WERI-Rb-1 (cell line): ENCODE results near the gene CD52.

Experiments used
- DNase-seq: peaks from one replicate; pipeline ENCODE4 v3.0.0-alpha.2; 2020
- H3K27ac ChIP-seq: fragments of 250-450 bp; sonication (Bioruptor Pico); 2 replicates; pipeline ENCODE4 v1.5.1; 2020; ENCODE audit warnings: mild to moderate bottlenecking, moderate library complexity
- H3K27me3 ChIP-seq: fragments of 250-450 bp; sonication (Bioruptor Pico); 2 replicates; pipeline ENCODE4 v1.5.1; 2021; ENCODE audit warnings: mild to moderate bottlenecking, low read depth, moderate library complexity; ENCODE audit not compliant: insufficient read depth, severe bottlenecking
- H3K36me3 ChIP-seq: fragments of 250-450 bp; sonication (Bioruptor Pico); 2 replicates; pipeline ENCODE4 v1.5.1; 2020; ENCODE audit warnings: mild to moderate bottlenecking, moderate library complexity
- H3K4me3 ChIP-seq: 2 replicates; pipeline ENCODE4 v1.5.1; 2011; ENCODE audit warnings: low read depth, mild to moderate bottlenecking, control low read depth, low read length
- H3K9me3 ChIP-seq: fragments of 250-450 bp; sonication (Bioruptor Pico); 2 replicates; pipeline ENCODE4 v1.5.1; 2021; ENCODE audit warnings: mild to moderate bottlenecking, moderate library complexity; ENCODE audit not compliant: severe bottlenecking
- CTCF ChIP-seq: IDR thresholded peaks from 2 replicates; pipeline ENCODE4 v1.5.1; 2011; ENCODE audit warnings: low read depth, mild to moderate bottlenecking, control low read depth, inconsistent platforms, low read length

Gene CD52

GRCh38 chr1:26349188-26349876, 31.6 kb downstream of the CD52 start:
- H3K36me3 ChIP-seq, result no peaks in the 10 kb centered on the region
- no peaks in the 10 kb centered on the region for H3K27me3 ChIP-seq
- H3K27ac ChIP-seq, result no peak overlapping the region
- DNase-seq, result peak; percentile 72
- no peak overlapping the region for H3K4me3 ChIP-seq
- no peak for TF ChIP-seq CTCF
- no peaks in the 10 kb centered on the region for H3K9me3 ChIP-seq

GRCh38 chr1:26349877-26350244, 32.1 kb downstream of the CD52 start:
- Histone ChIP-seq H3K27me3 (no peaks in the 10 kb centered on the region), H3K36me3 (no peaks in the 10 kb centered on the region), H3K27ac (no peak overlapping the region), H3K4me3 (no peak overlapping the region), H3K9me3 (no peaks in the 10 kb centered on the region)
- no peak for DNase-seq
- TF ChIP-seq CTCF, result no peak

GRCh38 chr1:26350343-26350700, 32.6 kb downstream of the CD52 start:
- no peak for TF ChIP-seq CTCF
- DNase-seq, result no peak
- H3K9me3 ChIP-seq, result no peaks in the 10 kb centered on the region
- no peak overlapping the region for H3K4me3 ChIP-seq
- no peaks in the 10 kb centered on the region for H3K36me3 ChIP-seq
- no peak overlapping the region for H3K27ac ChIP-seq
- H3K27me3 ChIP-seq, result no peaks in the 10 kb centered on the region

GRCh38 chr1:26350701-26351589, 33.2 kb downstream of the CD52 start:
- Histone ChIP-seq H3K27ac (no peak overlapping the region), H3K27me3 (no peaks in the 10 kb centered on the region), H3K4me3 (no peak overlapping the region)

GRCh38 chr1:26351590-26352337, 34.0 kb downstream of the CD52 start:
- Histone ChIP-seq H3K27me3 (no peaks in the 10 kb centered on the region), H3K9me3 (no peaks in the 10 kb centered on the region), H3K27ac (no peak overlapping the region), H3K36me3 (no peaks in the 10 kb centered on the region), H3K4me3 (no peak overlapping the region)
- TF ChIP-seq CTCF, result no peak
- no peak for DNase-seq

More at GRCh38 chr1:26350701-26351589, 33.2 kb downstream of the CD52 start:
- no peak for TF ChIP-seq CTCF
- Histone ChIP-seq H3K9me3 (no peaks in the 10 kb centered on the region), H3K36me3 (no peaks in the 10 kb centered on the region)
- no peak for DNase-seq
